Fibroblast of mammary gland (primary cell): ENCODE data around the gene CCT8.

Experiments
- DNase-seq: peaks from one replicate; pipeline ENCODE4 v3.0.0-alpha.2; 2010; ENCODE audit warnings: low read depth
- H3K4me3 ChIP-seq: 2 replicates; pipeline ENCODE4 v1.5.1; 2011; ENCODE audit warnings: low read depth, mild to moderate bottlenecking, low read length, moderate library complexity; ENCODE audit not compliant: control insufficient read depth
- TF ChIP-seq, protein P1 (sequence below): conservative IDR thresholded peaks from 2 replicates; pipeline ENCODE4 v1.5.1; 2011; ENCODE audit warnings: low read depth, low read length, inconsistent platforms; ENCODE audit not compliant: control insufficient read depth, insufficient read depth

CCT8 gene, protein sequence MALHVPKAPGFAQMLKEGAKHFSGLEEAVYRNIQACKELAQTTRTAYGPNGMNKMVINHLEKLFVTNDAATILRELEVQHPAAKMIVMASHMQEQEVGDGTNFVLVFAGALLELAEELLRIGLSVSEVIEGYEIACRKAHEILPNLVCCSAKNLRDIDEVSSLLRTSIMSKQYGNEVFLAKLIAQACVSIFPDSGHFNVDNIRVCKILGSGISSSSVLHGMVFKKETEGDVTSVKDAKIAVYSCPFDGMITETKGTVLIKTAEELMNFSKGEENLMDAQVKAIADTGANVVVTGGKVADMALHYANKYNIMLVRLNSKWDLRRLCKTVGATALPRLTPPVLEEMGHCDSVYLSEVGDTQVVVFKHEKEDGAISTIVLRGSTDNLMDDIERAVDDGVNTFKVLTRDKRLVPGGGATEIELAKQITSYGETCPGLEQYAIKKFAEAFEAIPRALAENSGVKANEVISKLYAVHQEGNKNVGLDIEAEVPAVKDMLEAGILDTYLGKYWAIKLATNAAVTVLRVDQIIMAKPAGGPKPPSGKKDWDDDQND

DNA sequence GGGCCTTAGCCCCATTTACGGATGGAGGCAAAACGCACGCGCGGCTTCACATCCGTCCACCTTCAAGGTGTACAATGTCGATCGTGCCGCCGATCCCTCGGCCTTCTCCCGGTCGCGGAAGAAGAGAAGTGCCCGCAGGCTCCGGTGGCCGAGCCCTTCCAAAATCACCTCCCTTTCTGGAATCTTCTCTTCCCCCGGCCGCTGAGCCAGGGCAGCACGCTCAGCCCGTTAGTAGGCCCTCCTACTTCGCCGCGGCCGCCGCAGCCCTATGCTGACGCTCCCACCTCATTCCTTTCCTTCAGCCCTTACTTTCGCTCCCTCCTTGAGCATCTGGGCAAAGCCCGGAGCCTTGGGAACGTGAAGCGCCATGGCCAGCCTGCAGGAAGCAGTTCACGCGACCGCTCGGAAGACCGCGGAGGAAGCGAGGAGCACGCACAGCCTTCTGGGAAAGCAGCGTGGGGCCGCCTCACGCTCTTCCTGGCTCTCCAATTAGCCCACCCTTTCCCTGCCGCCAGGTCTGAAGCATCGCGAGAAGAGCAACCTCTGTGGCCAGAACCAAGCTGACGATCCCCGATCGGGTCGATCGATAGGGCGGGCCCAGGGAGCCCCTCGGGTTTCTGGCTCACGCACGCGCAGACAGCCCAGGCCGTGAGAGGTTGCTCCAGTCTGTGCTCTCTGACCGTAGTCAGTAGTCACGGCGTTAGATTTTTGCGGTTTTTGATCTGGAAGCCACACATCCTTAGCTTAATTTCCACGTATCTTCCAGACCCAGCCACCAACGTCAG is at the start of gene CCT8:
Gene CCT8 (minus strand): TSS at position 427 of the 785 bp plus-strand sequence. CDS start 58 bp downstream, at position 369.
- peak; percentile 100 for DNase-seq
- peak within 1 kb of the TSS; percentile 99 for H3K4me3 ChIP-seq
- TF ChIP-seq, protein P1, sequence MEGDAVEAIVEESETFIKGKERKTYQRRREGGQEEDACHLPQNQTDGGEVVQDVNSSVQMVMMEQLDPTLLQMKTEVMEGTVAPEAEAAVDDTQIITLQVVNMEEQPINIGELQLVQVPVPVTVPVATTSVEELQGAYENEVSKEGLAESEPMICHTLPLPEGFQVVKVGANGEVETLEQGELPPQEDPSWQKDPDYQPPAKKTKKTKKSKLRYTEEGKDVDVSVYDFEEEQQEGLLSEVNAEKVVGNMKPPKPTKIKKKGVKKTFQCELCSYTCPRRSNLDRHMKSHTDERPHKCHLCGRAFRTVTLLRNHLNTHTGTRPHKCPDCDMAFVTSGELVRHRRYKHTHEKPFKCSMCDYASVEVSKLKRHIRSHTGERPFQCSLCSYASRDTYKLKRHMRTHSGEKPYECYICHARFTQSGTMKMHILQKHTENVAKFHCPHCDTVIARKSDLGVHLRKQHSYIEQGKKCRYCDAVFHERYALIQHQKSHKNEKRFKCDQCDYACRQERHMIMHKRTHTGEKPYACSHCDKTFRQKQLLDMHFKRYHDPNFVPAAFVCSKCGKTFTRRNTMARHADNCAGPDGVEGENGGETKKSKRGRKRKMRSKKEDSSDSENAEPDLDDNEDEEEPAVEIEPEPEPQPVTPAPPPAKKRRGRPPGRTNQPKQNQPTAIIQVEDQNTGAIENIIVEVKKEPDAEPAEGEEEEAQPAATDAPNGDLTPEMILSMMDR, result no peak

DNA sequence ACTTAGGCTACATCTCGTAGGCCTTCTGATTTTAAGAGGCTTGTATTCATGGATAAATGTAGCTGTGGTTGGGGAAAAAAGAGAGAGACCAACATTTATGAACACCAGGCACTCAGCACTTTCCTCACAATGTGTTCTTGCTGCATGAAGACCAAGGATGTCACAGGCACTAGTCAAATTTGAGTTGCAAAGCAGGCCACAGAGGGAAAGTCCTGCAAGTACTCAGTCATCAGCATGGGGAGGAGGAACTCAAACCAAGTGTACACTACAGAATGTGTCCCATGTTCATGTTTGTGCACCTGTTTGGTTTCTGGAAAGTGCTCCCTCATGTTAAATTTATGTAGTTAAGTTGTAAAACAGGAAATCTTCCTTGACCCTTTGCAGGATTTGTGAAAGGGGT is 48.3 kb upstream of the CCT8 start:
- H3K4me3 ChIP-seq, result no peak overlapping the region
- TF ChIP-seq, protein P1, result no peak
- no peak for DNase-seq

DNA sequence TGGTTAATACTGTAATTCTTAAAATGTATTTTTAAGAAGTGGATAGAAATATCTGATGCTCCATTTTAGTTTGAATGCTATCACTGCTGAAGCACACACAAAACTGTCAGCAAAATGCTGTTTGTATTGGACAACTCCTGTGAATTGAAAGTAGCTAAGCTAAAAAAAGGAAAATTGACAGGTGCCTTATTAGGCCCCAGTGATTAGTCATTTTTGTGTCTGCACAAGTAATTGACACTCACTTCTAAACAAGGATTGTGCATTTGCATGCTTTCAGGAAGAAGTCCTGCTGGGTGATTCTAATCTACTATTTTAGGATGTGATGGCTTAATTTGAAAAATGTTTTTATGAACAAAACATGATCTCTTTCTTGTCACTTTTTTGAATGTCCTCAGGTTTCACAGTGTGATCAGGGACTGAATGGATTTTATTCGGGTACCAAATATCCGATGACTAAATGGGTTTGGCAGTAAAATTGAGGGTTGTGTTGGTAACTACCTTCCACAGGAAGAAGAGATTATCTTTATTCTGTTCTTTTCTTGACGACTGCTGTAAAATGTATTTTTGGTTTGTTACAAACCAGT is 44.0 kb upstream of the CCT8 start:
- DNase-seq, result no peak
- H3K4me3 ChIP-seq, result no peak overlapping the region
- TF ChIP-seq, protein P1, result no peak

DNA sequence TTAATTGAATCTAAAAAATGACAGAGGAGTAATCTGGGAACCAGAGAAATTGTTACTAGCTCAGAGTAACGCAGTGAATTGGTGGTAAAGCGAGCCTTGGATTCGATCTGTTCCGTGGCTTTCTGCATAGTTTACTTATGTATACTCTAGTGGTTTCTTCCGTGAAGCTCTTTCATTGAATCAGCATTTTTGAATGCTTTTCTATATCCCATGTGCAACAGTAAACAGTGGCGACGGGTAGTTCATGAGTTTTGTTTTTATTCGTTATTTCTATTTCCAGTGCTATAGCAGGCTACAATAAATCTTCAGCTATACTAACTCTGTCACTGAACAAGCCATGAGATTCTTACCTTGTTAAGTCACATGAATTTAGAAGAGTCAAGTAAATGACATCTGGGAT is 42.5 kb upstream of the CCT8 start:
- no peak overlapping the region for H3K4me3 ChIP-seq
- TF ChIP-seq, protein P1, result no peak
- no peak for DNase-seq

DNA sequence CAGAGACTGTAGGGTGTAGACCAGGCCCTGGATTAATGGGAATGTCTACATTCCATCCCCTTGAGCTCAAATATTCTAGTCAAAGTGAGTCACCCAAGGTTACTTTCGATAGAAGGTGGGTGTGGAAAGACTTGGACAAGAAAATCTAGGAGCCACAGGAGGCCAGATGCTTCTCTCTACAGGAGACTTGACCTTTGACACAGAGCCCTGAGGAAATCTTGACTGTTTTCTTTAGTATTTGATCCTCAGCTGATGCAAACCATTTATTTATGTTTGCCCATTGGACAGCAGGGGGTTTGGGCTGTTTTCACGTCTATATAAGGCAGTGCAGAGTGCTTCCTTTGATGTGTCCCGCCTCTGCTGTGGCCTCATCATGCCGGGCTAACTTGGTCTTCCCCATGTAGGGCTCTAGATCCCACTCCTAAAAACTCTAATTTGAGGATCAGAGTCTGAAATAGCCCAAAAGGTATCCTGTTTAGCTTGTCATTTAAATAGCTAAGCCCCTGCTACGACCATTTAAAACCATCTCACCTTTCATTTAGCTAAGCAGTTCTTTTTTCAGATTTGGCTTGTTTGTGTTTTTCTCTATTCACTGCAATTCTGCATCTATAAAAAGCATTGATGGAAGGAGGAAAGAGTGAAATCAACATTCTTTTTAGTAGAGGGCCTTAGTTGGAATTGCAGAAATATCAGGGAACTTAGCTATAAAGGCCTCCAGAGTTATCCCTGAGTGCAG is 41.5 kb upstream of the CCT8 start:
- peak; percentile 79 for DNase-seq
- TF ChIP-seq, protein P1, result no peak
- no peak overlapping the region for H3K4me3 ChIP-seq

DNA sequence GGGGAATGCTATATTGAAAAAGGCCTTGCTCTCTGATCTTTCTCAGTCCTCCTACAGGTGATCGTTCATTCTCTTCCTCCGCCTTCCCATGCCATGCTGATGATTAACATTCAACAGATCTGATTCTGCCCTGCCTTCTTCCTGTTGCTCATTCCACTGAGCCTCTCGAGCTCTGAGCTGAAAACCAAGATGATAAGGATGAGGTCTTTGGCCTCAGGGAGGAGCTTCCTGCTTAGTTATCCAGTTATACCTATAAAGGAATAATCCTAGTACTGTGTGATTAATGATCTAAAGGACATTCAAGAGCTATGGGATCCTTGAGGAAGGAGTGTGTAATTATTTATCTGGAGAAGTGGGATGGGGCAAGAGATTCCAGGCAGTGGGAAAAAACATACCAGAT is 31.8 kb upstream of the CCT8 start:
- TF ChIP-seq, protein P1, result no peak
- no peak overlapping the region for H3K4me3 ChIP-seq
- DNase-seq, result peak; percentile 22
